ENCODE results near the gene CSH1.

Gene CSH1

GRCh38 chr17:63937319-63937718 lies 40.9 kb upstream of the CSH1 start:
- Histone ChIP-seq H3K4me1 (ENCODE audit: insufficient read depth, low read length) (no peaks in the 10 kb centered on the region), H3K4me3 (ENCODE audit: low read length) (no peak overlapping the region)
- WGBS, result 85% methylated on average over 6 of the region's 6 CpGs

DNA sequence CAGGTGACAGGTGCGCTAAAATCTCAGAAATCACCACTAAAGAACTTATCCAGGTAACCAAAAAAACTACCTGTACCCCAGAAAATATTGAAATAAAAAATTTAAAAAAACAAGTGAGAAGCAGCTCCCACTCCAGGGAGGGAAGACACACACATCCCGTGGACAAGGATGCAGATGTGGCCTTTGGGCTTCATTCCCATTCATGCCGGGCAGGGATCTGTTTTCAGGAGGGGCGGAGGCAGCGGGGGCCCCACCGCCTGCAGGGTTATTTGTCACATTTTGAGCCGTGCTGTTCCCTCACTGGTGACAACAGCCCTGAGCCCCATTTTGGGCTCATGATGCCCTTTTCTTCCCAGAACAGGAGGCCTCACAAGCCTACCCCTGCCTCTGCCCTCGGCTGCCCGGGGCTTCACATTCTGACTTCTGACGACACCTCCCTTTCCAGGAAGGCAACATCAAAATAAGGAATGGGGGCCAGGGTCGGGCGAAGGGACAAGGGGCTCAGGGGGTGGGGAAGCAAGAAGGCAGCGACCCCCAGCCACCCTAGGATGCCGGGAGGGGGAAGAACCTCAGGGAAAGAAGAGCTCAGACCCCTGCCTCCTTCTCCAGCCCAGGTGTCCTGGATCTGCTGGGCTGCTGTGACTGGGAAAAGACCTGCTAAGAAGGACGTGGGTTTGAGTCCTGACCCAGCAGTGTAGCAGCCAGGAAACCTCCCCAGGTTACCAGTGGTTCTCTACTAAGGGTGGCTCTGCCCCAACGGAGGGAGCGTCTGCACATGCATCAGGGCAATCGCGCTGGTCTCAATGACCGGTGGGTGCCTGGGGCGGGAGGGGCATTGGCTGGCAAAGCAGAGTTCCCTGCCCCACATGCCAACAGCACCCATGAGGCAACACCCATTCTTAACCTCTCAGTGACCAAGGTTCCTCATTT lies 38.1 kb upstream of the CSH1 start:
- 92% methylated on average over 21 of the region's 21 CpGs for WGBS
- H3K9ac ChIP-seq (ENCODE audit: low read depth, low read length), result no peak overlapping the region

More at GRCh38 chr17:63937319-63937718, 40.9 kb upstream of the CSH1 start:
- H3K27me3 ChIP-seq (ENCODE audit: insufficient read depth, low read length), result no peaks in the 10 kb centered on the region
- no peak overlapping the region for H3K9ac ChIP-seq (ENCODE audit: low read depth, low read length)
- no peak overlapping the region for H3K27ac ChIP-seq (ENCODE audit: low read depth, low read length)
- H3K9me3 ChIP-seq (ENCODE audit: insufficient read depth, low read depth, low read length), result no peaks in the 10 kb centered on the region
- no peaks in the 10 kb centered on the region for H3K36me3 ChIP-seq (ENCODE audit: insufficient read depth, low read length)

GRCh38 chr17:63933598-63933997 lies 37.2 kb upstream of the CSH1 start:
- H3K4me3 ChIP-seq (ENCODE audit: low read length), result no peak overlapping the region
- no peak overlapping the region for H3K27ac ChIP-seq (ENCODE audit: low read depth, low read length)
- WGBS, result 91% methylated on average over 8 of the region's 8 CpGs
- H3K36me3 ChIP-seq (ENCODE audit: insufficient read depth, low read length), result no peaks in the 10 kb centered on the region
- peaks cover 9% of the 10 kb centered on the region; the same call in 1 of the 2 replicates for H3K4me1 ChIP-seq (ENCODE audit: insufficient read depth, low read length)
- no peaks in the 10 kb centered on the region for H3K27me3 ChIP-seq (ENCODE audit: insufficient read depth, low read length)
- no peaks in the 10 kb centered on the region for H3K9me3 ChIP-seq (ENCODE audit: insufficient read depth, low read depth, low read length)
- H3K9ac ChIP-seq (ENCODE audit: low read depth, low read length), result no peak overlapping the region

More for the DNA sequence above, 38.1 kb upstream of the CSH1 start:
- peaks cover 9% of the 10 kb centered on the region; the same call in 1 of the 2 replicates for H3K4me1 ChIP-seq (ENCODE audit: insufficient read depth, low read length)
- H3K27ac ChIP-seq (ENCODE audit: low read depth, low read length), result no peak overlapping the region
- no peaks in the 10 kb centered on the region for H3K9me3 ChIP-seq (ENCODE audit: insufficient read depth, low read depth, low read length)
- H3K4me3 ChIP-seq (ENCODE audit: low read length), result no peak overlapping the region
- no peaks in the 10 kb centered on the region for H3K27me3 ChIP-seq (ENCODE audit: insufficient read depth, low read length)
- H3K36me3 ChIP-seq (ENCODE audit: insufficient read depth, low read length), result no peaks in the 10 kb centered on the region

DNA sequence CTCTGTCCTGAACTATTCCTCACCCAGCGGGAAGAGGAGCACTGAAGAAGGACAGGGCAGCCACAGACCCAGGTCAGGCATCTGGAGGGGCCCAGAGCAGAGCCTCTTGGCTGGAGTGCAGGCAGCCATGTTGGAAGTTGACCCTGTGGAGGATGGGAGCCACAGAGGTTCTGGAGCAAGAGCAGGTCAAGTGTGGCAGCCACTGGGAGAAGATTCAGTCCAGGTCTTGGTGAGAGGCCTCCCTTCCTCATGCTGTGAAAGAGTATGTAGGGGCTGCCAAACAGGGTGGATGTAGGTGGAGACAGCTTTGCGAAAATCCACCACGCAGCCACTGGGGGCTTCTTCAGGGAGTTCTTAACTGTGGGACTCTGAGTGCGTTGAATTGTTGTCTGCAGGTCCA lies 36.3 kb upstream of the CSH1 start:
- Histone ChIP-seq H3K9me3 (ENCODE audit: insufficient read depth, low read depth, low read length) (no peaks in the 10 kb centered on the region), H3K9ac (ENCODE audit: low read depth, low read length) (no peak overlapping the region)
- WGBS, result 96% methylated on average over 4 of the region's 4 CpGs

GRCh38 chr17:63931981-63932561 lies 35.7 kb upstream of the CSH1 start, which contains the start of gene CD79B:
TSS of gene CD79B (minus strand) at chr17:63932331. CDS start at chr17:63932261, 70 bp downstream.
- no peaks in the 10 kb centered on the region for H3K27me3 ChIP-seq (ENCODE audit: insufficient read depth, low read length)
- WGBS, result 67% methylated on average over 19 of the region's 19 CpGs
- no peak within 1 kb of the TSS for H3K4me3 ChIP-seq (ENCODE audit: low read length)
- no peaks in the 10 kb centered on the region for H3K9me3 ChIP-seq (ENCODE audit: insufficient read depth, low read depth, low read length)
- no peak within 1 kb of the TSS for H3K27ac ChIP-seq (ENCODE audit: low read depth, low read length)
- no peaks in the 10 kb centered on the region for H3K36me3 ChIP-seq (ENCODE audit: insufficient read depth, low read length)
- H3K4me1 ChIP-seq (ENCODE audit: insufficient read depth, low read length), result peaks cover 9% of the 10 kb centered on the region; the same call in 1 of the 2 replicates
- no peak within 1 kb of the TSS for H3K9ac ChIP-seq (ENCODE audit: low read depth, low read length)

More for the DNA sequence above, 36.3 kb upstream of the CSH1 start:
- no peak overlapping the region for H3K27ac ChIP-seq (ENCODE audit: low read depth, low read length)
- no peaks in the 10 kb centered on the region for H3K27me3 ChIP-seq (ENCODE audit: insufficient read depth, low read length)
- no peak overlapping the region for H3K4me3 ChIP-seq (ENCODE audit: low read length)
- H3K36me3 ChIP-seq (ENCODE audit: insufficient read depth, low read length), result no peaks in the 10 kb centered on the region
- peaks cover 9% of the 10 kb centered on the region; the same call in 1 of the 2 replicates for H3K4me1 ChIP-seq (ENCODE audit: insufficient read depth, low read length)

DNA sequence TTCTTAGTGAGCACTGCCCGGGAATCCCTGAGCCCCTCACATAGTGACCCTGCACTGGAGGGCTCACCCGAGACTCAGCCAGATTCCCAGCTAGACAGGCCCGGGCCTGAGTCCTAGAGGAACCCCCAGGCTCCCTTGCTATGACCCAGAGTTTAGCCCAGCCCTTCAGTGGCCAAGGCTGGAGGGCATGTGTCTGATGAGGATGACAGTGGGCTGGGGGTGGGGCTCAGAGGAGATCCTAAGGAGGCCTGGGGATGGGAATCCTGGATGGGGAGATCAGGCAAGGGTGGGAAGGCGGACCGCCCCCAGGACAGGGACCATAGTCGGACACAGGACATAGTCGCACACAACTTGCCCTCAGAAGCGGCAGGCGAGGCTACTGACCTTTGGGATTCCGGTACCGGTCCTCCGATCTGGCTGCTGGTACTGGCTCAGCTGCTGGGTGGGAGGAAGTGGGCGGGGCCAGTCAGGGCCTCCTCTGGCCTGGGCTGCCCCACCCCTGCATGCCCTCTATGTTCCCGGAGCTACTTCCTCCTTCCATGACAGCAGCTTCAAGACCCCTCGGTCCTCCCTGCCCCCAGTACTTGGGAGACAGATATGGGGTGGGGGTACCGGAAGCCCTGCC lies 34.7 kb upstream of the CSH1 start:
- H3K9me3 ChIP-seq (ENCODE audit: insufficient read depth, low read depth, low read length), result no peaks in the 10 kb centered on the region
- H3K4me1 ChIP-seq (ENCODE audit: insufficient read depth, low read length), result peaks cover 9% of the 10 kb centered on the region; the same call in 1 of the 2 replicates
- no peaks in the 10 kb centered on the region for H3K27me3 ChIP-seq (ENCODE audit: insufficient read depth, low read length)
- no peaks in the 10 kb centered on the region for H3K36me3 ChIP-seq (ENCODE audit: insufficient read depth, low read length)
- 71% methylated on average over 16 of the region's 16 CpGs for WGBS
- no peak overlapping the region for H3K27ac ChIP-seq (ENCODE audit: low read depth, low read length)
- H3K9ac ChIP-seq (ENCODE audit: low read depth, low read length), result no peak overlapping the region
- H3K4me3 ChIP-seq (ENCODE audit: low read length), result no peak overlapping the region

GRCh38 chr17:63929860-63930766 lies 33.7 kb upstream of the CSH1 start:
- peaks cover 9% of the 10 kb centered on the region; the same call in 1 of the 2 replicates for H3K4me1 ChIP-seq (ENCODE audit: insufficient read depth, low read length)
- H3K9ac ChIP-seq (ENCODE audit: low read depth, low read length), result no peak overlapping the region
- no peaks in the 10 kb centered on the region for H3K9me3 ChIP-seq (ENCODE audit: insufficient read depth, low read depth, low read length)
- no peaks in the 10 kb centered on the region for H3K27me3 ChIP-seq (ENCODE audit: insufficient read depth, low read length)
- H3K36me3 ChIP-seq (ENCODE audit: insufficient read depth, low read length), result no peaks in the 10 kb centered on the region
- H3K4me3 ChIP-seq (ENCODE audit: low read length), result no peak overlapping the region
- H3K27ac ChIP-seq (ENCODE audit: low read depth, low read length), result no peak overlapping the region
- WGBS, result 92% methylated on average over 24 of the region's 24 CpGs

DNA sequence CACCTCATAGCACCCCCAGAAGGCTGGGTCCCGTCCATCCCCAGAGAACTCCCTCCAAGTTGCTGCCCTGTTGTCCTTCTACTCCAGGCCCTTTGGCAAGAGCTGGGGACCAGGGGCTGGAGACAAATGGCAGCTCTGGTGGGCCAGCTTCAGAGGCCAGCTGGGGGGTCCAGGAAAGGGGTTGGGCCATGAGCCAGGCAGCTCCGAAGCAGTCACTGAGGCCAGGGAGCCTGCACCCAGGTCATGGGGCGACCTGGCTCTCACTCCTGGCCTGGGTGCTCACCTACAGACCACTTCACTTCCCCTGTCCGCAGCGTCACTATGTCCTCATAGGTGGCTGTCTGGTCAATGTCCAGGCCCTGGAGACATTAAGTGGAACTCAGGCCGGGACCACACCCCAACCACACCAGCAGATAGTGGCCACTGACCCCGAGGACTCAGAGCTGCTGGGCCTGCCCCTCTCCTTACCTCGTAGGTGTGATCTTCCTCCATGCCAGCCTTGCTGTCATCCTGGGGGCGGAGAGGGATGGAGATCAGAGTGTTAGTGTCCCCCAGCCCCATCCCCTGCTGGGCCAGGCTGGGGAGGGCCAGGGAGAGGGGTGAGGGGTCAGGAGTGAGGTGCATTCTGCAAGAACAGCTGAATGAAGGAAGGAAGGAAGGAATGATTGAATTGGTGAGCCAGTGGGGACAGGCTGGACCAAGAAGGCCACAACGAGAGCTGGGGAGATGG lies 32.8 kb upstream of the CSH1 start:
- H3K27me3 ChIP-seq (ENCODE audit: insufficient read depth, low read length), result no peaks in the 10 kb centered on the region
- no peak overlapping the region for H3K9ac ChIP-seq (ENCODE audit: low read depth, low read length)
- peaks cover 9% of the 10 kb centered on the region; the same call in 1 of the 2 replicates for H3K4me1 ChIP-seq (ENCODE audit: insufficient read depth, low read length)
- no peak overlapping the region for H3K4me3 ChIP-seq (ENCODE audit: low read length)
- no peaks in the 10 kb centered on the region for H3K36me3 ChIP-seq (ENCODE audit: insufficient read depth, low read length)
- no peaks in the 10 kb centered on the region for H3K9me3 ChIP-seq (ENCODE audit: insufficient read depth, low read depth, low read length)
- H3K27ac ChIP-seq (ENCODE audit: low read depth, low read length), result no peak overlapping the region
- WGBS, result 94% methylated on average over 10 of the region's 10 CpGs

DNA sequence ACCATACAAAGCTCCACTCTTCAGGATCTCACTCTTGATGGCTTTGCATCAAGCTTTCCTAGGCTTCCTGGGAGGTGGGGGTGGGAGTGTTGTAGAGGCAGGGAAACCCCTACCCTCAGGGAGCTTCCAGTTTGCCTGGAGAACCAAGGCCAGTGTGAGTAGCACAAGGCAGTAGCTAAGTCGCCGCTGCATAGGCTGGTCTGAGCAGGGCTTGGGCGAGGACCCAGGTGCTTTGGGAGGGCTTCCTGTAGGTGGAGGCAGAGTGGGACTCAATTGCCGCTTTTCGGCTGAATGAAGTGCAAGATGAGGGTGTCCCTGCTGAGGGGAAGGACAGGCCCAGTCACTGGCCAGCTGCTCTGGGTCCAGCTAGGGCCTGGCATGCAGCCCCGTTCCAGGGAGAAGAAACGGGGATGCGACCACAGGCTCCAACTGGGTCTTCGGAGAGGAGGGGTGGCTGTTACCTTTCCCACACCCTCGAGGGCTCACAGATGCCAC lies 31.8 kb upstream of the CSH1 start:
- H3K9me3 ChIP-seq (ENCODE audit: insufficient read depth, low read depth, low read length), result no peaks in the 10 kb centered on the region
- no peaks in the 10 kb centered on the region for H3K27me3 ChIP-seq (ENCODE audit: insufficient read depth, low read length)
- H3K9ac ChIP-seq (ENCODE audit: low read depth, low read length), result no peak overlapping the region
- no peak overlapping the region for H3K4me3 ChIP-seq (ENCODE audit: low read length)
- no peaks in the 10 kb centered on the region for H3K36me3 ChIP-seq (ENCODE audit: insufficient read depth, low read length)
- peaks cover 9% of the 10 kb centered on the region; the same call in 1 of the 2 replicates for H3K4me1 ChIP-seq (ENCODE audit: insufficient read depth, low read length)
- 86% methylated on average over 10 of the region's 10 CpGs for WGBS
- no peak overlapping the region for H3K27ac ChIP-seq (ENCODE audit: low read depth, low read length)
